GM12864 (cell line): ENCODE results near the gene MGAT3.

Experiments
- DNase-seq: peaks from one replicate; pipeline ENCODE4 v3.0.0-alpha.2; 2011; ENCODE audit warnings: low read depth
- H3K4me3 ChIP-seq: 2 replicates; pipeline ENCODE4 v1.5.1; 2011; ENCODE audit warnings: mild to moderate bottlenecking, low read depth, low read length, control low read depth
- CTCF ChIP-seq: IDR thresholded peaks from 2 replicates; pipeline ENCODE4 v1.5.1; 2011; ENCODE audit warnings: low read depth, mild to moderate bottlenecking, moderate library complexity, low read length, control low read depth, inconsistent platforms; ENCODE audit errors: missing control alignments

The MGAT3 gene

GRCh38 chr22:39463931-39464390 lies 7.1 kb downstream of the MGAT3 start:
- TF ChIP-seq CTCF = no peak
- no peak overlapping the region for H3K4me3 ChIP-seq
- no peak for DNase-seq

- H3K4me3 ChIP-seq = peak overlapping the region; percentile 10
- TF ChIP-seq CTCF = no peak
- DNase-seq = no peak
Observed at GRCh38 chr22:39466228-39467006, 9.6 kb downstream of the MGAT3 start.

GRCh38 chr22:39467390-39467895 lies 10.6 kb downstream of the MGAT3 start:
- no peak for TF ChIP-seq CTCF
- DNase-seq = no peak
- H3K4me3 ChIP-seq = peak overlapping the region; percentile 10

- no peak for TF ChIP-seq CTCF
- H3K4me3 ChIP-seq = no peak overlapping the region
- DNase-seq = no peak
Observed at GRCh38 chr22:39468487-39469325, 11.9 kb downstream of the MGAT3 start.

GRCh38 chr22:39469326-39469680 lies 12.5 kb downstream of the MGAT3 start:
- H3K4me3 ChIP-seq = no peak overlapping the region
- no peak for DNase-seq
- TF ChIP-seq CTCF = no peak

- TF ChIP-seq CTCF = no peak
- H3K4me3 ChIP-seq = no peak overlapping the region
- no peak for DNase-seq
Observed at GRCh38 chr22:39469681-39470450, 13.1 kb downstream of the MGAT3 start.
